Neutrophil (primary cell): ENCODE results near the gene FAM184A.

Experiments
- H3K27ac ChIP-seq: fragments of 200-600 bp; sonication (generic); 2 replicates; pipeline ENCODE4 v1.5.1; 2016; ENCODE audit warnings: mild to moderate bottlenecking, moderate library complexity
- H3K27me3 ChIP-seq: fragments of 200-600 bp; sonication (generic); 2 replicates; pipeline ENCODE4 v1.6.0; 2016; ENCODE audit warnings: mild to moderate bottlenecking
- H3K36me3 ChIP-seq: fragments of 200-600 bp; sonication (generic); 2 replicates; pipeline ENCODE4 v1.5.1; 2017
- H3K4me1 ChIP-seq, 2 experiments: fragments of 200-600 bp in 1 of 2; sonication (generic) in 1 of 2; 1 replicate in 1 of 2; 2 replicates in 1 of 2; pipeline versions ENCODE4 v1.5.1 to v1.6.1; 2013 to 2016; ENCODE audit warnings: low read depth in 1 of 2, low read length in 1 of 2, mild to moderate bottlenecking in 1 of 2, moderate library complexity in 1 of 2; ENCODE audit not compliant: control insufficient read depth in 1 of 2, insufficient read depth in 1 of 2
- H3K4me3 ChIP-seq, 2 experiments: fragments of 200-600 bp in 1 of 2; sonication (generic) in 1 of 2; 1 replicate in 1 of 2; 2 replicates in 1 of 2; pipeline ENCODE4 v1.5.1; 2013 to 2016; ENCODE audit warnings: low read depth in 1 of 2, low read length in 1 of 2, mild to moderate bottlenecking in 1 of 2, moderate library complexity in 1 of 2
- H3K9me3 ChIP-seq: fragments of 200-600 bp; sonication (generic); 2 replicates; pipeline ENCODE4 v1.5.1; 2016
- CTCF ChIP-seq: fragments of 200-600 bp; sonication (generic); IDR thresholded peaks from 2 replicates; pipeline ENCODE4 v1.5.1; 2016; ENCODE audit warnings: antibody characterized with exemption

The FAM184A gene

GRCh38 chr6:119060255-119060907, 18.1 kb downstream of the FAM184A start:
- Histone ChIP-seq H3K4me3 (no peak overlapping the region), H3K27me3 (no peaks in the 10 kb centered on the region), H3K9me3 (no peaks in the 10 kb centered on the region), H3K4me1 (no peaks in the 10 kb centered on the region), H3K36me3 (no peaks in the 10 kb centered on the region), H3K27ac (no peak overlapping the region)
- no peak for TF ChIP-seq CTCF

- TF ChIP-seq CTCF, result no peak
- H3K27ac ChIP-seq, result no peak overlapping the region
Measured at GRCh38 chr6:119055069-119055468, 23.4 kb downstream of the FAM184A start.

GRCh38 chr6:119052987-119053386, 25.5 kb downstream of the FAM184A start:
- Histone ChIP-seq H3K4me3 (no peak overlapping the region), H3K9me3 (no peaks in the 10 kb centered on the region), H3K36me3 (no peaks in the 10 kb centered on the region), H3K27ac (no peak overlapping the region), H3K4me1 (no peaks in the 10 kb centered on the region), H3K27me3 (no peaks in the 10 kb centered on the region)
- no peak for TF ChIP-seq CTCF

More at GRCh38 chr6:119055069-119055468, 23.4 kb downstream of the FAM184A start:
- no peaks in the 10 kb centered on the region for H3K4me1 ChIP-seq
- no peaks in the 10 kb centered on the region for H3K9me3 ChIP-seq
- no peak overlapping the region for H3K4me3 ChIP-seq
- H3K36me3 ChIP-seq, result no peaks in the 10 kb centered on the region
- no peaks in the 10 kb centered on the region for H3K27me3 ChIP-seq

GRCh38 chr6:119052292-119052889, 26.1 kb downstream of the FAM184A start:
- Histone ChIP-seq H3K4me3 (no peak overlapping the region), H3K27me3 (no peaks in the 10 kb centered on the region), H3K4me1 (no peaks in the 10 kb centered on the region), H3K9me3 (no peaks in the 10 kb centered on the region), H3K27ac (no peak overlapping the region), H3K36me3 (no peaks in the 10 kb centered on the region)
- TF ChIP-seq CTCF, result no peak

GRCh38 chr6:119044255-119044654, 34.2 kb downstream of the FAM184A start:
- Histone ChIP-seq H3K4me3 (no peak overlapping the region), H3K36me3 (no peaks in the 10 kb centered on the region), H3K27ac (no peak overlapping the region), H3K9me3 (no peaks in the 10 kb centered on the region), H3K4me1 (no peaks in the 10 kb centered on the region), H3K27me3 (no peaks in the 10 kb centered on the region)
- no peak for TF ChIP-seq CTCF
